ENCODE results near the gene GUCD1. TPM values are rescaled to one million over a fixed set of nuclear protein-coding genes. Genes with fewer than 3 reads are reported as not detected.
A peak's percentile ranks its signal among the peaks of the same experiment; 100 is the strongest.

Gene GUCD1
- total RNA-seq, 3 donors from 2014 or later (not counting 1 experiment from before 2014, with no cell fraction given) = 76.9 to 102 (median 94.9) TPM

GRCh38 chr22:24541681-24542515 lies 13.0 kb downstream of the GUCD1 start:
- TF ChIP-seq, protein P1, sequence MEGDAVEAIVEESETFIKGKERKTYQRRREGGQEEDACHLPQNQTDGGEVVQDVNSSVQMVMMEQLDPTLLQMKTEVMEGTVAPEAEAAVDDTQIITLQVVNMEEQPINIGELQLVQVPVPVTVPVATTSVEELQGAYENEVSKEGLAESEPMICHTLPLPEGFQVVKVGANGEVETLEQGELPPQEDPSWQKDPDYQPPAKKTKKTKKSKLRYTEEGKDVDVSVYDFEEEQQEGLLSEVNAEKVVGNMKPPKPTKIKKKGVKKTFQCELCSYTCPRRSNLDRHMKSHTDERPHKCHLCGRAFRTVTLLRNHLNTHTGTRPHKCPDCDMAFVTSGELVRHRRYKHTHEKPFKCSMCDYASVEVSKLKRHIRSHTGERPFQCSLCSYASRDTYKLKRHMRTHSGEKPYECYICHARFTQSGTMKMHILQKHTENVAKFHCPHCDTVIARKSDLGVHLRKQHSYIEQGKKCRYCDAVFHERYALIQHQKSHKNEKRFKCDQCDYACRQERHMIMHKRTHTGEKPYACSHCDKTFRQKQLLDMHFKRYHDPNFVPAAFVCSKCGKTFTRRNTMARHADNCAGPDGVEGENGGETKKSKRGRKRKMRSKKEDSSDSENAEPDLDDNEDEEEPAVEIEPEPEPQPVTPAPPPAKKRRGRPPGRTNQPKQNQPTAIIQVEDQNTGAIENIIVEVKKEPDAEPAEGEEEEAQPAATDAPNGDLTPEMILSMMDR (IDR thresholded peaks at IDR 0.05) = no peak
- Histone ChIP-seq H3K36me3 (ENCODE audit: control insufficient read depth, insufficient read depth, low read length) (peaks cover 35% of the 10 kb centered on the region), H3K9me3 (ENCODE audit: control insufficient read depth, insufficient read depth, low read length) (no peaks in the 10 kb centered on the region), H3K27me3 (ENCODE audit: control insufficient read depth, insufficient read depth, low read length) (no peaks in the 10 kb centered on the region), H3K4me1 (ENCODE audit: control insufficient read depth, insufficient read depth, low read length) (peaks cover 12% of the 10 kb centered on the region), H3K4me3 (ENCODE audit: low read length) (no peak overlapping the region), H3K27ac (ENCODE audit: low read length) (no peak overlapping the region)
- ATAC-seq (peak in 1 of 3 donors; percentile 43), DNase-seq (no peak)
- no peaks in the 10 kb centered on the region for H3K4me1 Mint-ChIP-seq
- no peak overlapping the region for H3K27ac Mint-ChIP-seq
- 73% methylated on average over 6 of the region's 6 CpGs for WGBS (ENCODE audit: insufficient coverage)
- no peaks in the 10 kb centered on the region for H3K9me3 Mint-ChIP-seq
- H3K27me3 Mint-ChIP-seq (ENCODE audit: low read depth in 2 of 2) = no peaks in the 10 kb centered on the region
- no peak overlapping the region for H3K4me3 Mint-ChIP-seq
- H3K36me3 Mint-ChIP-seq = peaks cover 3% of the 10 kb centered on the region
- intact Hi-C loops (cut with micrococcal nuclease) = no loop called here

GRCh38 chr22:24540470-24540869 lies 14.5 kb downstream of the GUCD1 start:
- H3K4me1 ChIP-seq (ENCODE audit: control insufficient read depth, insufficient read depth, low read length) = peaks cover 12% of the 10 kb centered on the region
- Mint-ChIP-seq H3K4me1 (no peaks in the 10 kb centered on the region), H3K27me3 (ENCODE audit: low read depth in 2 of 2) (no peaks in the 10 kb centered on the region), H3K36me3 (no peaks in the 10 kb centered on the region), H3K4me3 (no peak overlapping the region), H3K9me3 (no peaks in the 10 kb centered on the region), H3K27ac (no peak overlapping the region)
- H3K36me3 ChIP-seq (ENCODE audit: control insufficient read depth, insufficient read depth, low read length) = peaks cover 29% of the 10 kb centered on the region
- ATAC-seq (no peak), DNase-seq (no peak)
- H3K27me3 ChIP-seq (ENCODE audit: control insufficient read depth, insufficient read depth, low read length) = no peaks in the 10 kb centered on the region
- H3K9me3 ChIP-seq (ENCODE audit: control insufficient read depth, insufficient read depth, low read length) = no peaks in the 10 kb centered on the region
- intact Hi-C loops (cut with micrococcal nuclease) = no loop called here
- TF ChIP-seq, protein P1 (IDR thresholded peaks at IDR 0.05) = no peak
- H3K4me3 ChIP-seq (ENCODE audit: low read length) = no peak overlapping the region
- H3K27ac ChIP-seq (ENCODE audit: low read length) = no peak overlapping the region
- WGBS (ENCODE audit: insufficient coverage) = 97% methylated on average over 2 of the region's 2 CpGs

- Mint-ChIP-seq H3K4me3 (no peak overlapping the region), H3K4me1 (no peaks in the 10 kb centered on the region), H3K27ac (no peak overlapping the region), H3K9me3 (no peaks in the 10 kb centered on the region), H3K36me3 (no peaks in the 10 kb centered on the region), H3K27me3 (ENCODE audit: low read depth in 2 of 2) (no peaks in the 10 kb centered on the region)
- H3K27me3 ChIP-seq (ENCODE audit: control insufficient read depth, insufficient read depth, low read length) = no peaks in the 10 kb centered on the region
- no peak overlapping the region for H3K4me3 ChIP-seq (ENCODE audit: low read length)
- H3K36me3 ChIP-seq (ENCODE audit: control insufficient read depth, insufficient read depth, low read length) = peaks cover 11% of the 10 kb centered on the region
- WGBS (ENCODE audit: insufficient coverage) = 93% methylated on average over 3 of the region's 3 CpGs
- no peak for DNase-seq
- no peak overlapping the region for H3K27ac ChIP-seq (ENCODE audit: low read length)
- TF ChIP-seq, protein P1 (IDR thresholded peaks at IDR 0.05) = no peak
- no peaks in the 10 kb centered on the region for H3K9me3 ChIP-seq (ENCODE audit: control insufficient read depth, insufficient read depth, low read length)
- ATAC-seq = no peak
- intact Hi-C loops (cut with micrococcal nuclease) = no loop called here
- H3K4me1 ChIP-seq (ENCODE audit: control insufficient read depth, insufficient read depth, low read length) = no peaks in the 10 kb centered on the region
Measured at GRCh38 chr22:24536089-24536488, 18.8 kb downstream of the GUCD1 start.

Measured in natural killer cell (primary cell).